HG02885 (cell line): ENCODE results near the gene DLL4.

Experiments used
- ATAC-seq: cut with Tn5 transposase; IDR thresholded peaks from one replicate; pipeline ENCODE4 v1.9.1; 2021; ENCODE audit warnings: mild to moderate bottlenecking; ENCODE audit not compliant: unreplicated experiment, poor library complexity

The DLL4 gene

DNA sequence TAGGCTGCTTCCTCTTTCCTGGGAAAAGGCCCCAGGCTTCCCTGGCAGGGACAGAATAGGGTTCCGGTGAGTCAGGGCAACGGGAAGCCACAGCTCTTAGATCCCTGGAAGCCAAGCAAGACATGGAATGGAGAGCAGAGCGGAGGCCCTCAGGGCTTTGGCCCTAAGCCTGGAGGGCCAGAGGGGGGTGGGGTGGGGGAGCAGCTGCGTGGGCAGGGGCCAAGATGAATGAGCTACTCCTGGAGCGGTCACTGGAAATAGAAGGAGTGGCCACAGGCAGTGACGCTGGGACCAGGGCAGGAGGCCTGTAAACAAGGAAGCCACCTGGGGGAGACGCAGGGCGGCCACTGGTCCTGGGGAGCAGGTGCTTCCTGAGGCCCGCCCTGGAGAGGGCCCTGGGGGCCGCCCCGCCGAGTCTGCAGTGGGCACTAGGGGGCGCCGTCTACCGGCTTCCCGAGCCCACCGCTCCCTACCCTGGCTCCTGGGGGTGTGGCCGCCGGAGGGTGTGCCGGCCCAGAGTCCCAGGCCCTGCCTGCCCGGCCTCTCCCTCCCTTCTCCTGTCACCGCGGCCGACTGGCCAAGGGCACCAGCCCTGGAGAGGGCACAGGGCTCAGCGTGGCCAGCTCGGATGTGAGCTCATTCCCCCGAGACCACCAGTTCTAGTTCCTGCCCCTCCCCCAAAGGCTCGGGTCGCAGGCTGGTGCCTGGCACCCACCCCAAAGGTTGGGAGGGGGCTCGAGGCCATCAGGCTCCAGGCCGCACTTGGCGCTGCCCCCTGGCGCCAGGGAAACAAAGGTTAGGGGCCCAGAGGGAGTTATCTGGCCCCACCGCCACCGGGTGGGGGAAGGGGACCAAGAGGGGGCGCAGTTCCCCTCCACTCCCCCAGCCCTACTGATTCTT lies 22.8 kb upstream of the DLL4 start:
- ATAC-seq: peak; percentile 73

- ATAC-seq: no peak
Measured at GRCh38 chr15:40906991-40907802, 21.9 kb upstream of the DLL4 start.

DNA sequence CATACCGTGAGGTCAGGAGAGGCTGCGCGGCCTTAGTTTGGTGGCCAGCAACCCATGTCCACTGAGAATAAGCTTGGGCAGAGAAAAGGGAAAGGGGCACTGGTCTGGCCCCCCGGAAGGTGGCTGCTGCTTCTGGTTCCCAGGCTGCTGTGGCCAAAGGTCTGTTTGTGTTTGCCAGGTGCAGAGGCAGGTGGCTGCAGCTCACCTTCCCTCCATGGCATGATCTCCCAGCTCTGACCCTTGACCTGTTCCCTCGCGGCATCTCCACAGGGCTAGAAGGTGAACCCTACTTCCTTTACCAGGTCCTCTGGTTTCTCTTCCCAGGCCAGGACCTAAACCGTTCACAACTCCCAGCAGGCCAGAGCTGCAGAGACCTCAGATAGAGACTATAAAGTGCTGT lies 21.0 kb upstream of the DLL4 start:
- ATAC-seq: no peak

DNA sequence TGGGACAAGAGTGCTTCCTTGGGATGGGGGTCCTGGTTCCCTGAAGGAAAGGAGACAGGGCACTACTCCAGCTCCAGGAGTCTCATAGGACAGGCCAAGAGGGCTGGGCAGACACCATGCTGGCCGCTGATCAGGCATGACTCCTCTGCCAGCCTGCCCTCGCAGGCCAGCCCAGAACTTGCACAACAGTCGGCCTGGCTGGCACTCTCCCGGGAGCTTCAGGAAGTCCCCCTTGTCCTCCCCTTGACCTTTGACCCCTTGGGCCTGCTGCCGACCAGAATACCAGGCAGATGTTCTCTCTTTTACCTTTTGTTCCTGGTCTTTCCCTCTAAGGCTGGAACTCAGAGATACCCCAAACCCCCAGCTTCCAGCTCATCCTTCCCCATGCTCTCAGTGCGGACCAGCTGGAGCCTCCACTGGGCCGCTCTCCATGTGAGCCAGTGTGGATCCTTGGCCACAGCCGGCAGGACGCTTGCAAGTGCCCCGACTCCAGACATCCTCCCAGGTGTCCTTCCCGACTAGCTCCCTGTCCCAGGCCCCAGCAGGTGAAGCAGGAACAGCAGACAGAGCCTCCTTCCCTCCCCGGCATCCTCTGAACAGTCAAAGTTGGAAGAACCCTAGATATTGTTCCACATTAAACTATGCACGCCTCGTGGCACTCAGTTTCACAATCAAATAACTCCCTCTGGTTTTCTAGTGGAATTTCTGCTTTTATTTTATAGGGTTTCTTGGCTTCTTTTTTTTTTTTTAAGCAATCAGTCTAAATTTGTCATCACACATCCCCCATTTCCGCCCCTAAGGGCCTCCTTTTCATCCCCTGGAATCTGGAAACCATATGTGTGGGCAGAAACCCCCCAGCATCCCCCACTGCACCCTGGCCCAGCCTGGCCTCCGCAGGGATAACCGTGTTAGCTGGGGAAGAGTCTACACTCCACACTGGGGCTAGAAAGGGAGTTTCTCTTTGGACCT lies 19.2 kb upstream of the DLL4 start:
- no peak for ATAC-seq

DNA sequence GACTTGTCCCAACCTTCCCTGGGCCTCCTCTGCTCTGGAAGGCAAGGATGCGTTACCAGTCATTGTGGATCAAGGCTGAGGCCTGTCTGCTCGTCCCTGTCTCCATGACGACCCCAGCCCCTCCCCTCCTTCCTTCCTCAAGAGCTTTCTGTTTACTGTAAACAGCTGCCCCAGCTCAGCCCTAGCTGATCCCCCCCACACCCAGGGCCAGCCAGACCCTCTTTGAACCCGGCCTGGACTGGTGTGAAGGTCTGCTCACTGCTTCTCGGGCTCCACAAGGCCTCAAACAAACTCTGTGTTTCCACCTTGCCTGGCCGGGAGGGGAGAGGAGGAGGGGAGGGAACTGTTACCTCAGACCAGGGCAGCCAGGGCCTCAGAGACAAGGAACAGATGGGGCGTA lies 18.0 kb upstream of the DLL4 start:
- ATAC-seq: no peak

DNA sequence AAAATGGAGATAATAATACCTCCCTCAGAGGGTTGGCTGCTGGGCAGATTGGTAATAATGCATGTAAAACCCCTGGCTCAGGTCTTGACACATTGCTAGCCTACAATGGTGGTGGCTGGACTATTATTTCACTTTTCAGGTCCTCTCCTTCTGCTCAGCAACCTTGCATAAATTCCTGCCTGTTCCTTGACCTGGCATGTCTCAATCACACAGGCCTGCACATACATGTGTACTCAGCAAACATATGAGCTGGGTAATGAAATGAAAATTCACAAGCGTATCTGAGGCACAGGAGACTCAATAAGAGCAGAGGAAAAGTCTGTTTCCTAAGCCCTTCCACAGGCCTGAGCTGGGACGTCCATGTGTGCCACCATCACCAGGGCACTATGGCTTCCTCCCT lies 17.4 kb upstream of the DLL4 start:
- no peak for ATAC-seq

DNA sequence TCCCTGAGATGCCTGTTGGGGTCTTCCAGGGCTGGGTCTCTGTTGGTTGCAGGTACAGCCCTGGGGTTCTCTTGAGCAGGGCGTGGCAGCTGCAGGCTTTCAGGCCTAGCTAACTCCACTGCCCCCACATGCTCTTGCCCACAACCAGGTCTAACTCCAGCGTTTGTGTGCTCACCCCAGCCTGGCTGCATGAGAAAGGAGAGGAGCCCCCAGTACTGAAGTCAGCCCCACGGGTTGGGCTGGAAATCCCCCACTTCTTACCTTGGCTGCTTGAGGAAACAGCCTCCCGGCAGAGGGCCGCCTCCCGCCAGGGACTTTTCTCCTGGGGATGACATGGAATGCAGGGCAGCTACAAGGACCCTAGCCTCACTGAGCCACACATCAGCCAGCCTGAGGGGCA lies 16.7 kb upstream of the DLL4 start:
- no peak for ATAC-seq

- ATAC-seq: no peak
Measured at GRCh38 chr15:40914013-40914412, 15.1 kb upstream of the DLL4 start.

DNA sequence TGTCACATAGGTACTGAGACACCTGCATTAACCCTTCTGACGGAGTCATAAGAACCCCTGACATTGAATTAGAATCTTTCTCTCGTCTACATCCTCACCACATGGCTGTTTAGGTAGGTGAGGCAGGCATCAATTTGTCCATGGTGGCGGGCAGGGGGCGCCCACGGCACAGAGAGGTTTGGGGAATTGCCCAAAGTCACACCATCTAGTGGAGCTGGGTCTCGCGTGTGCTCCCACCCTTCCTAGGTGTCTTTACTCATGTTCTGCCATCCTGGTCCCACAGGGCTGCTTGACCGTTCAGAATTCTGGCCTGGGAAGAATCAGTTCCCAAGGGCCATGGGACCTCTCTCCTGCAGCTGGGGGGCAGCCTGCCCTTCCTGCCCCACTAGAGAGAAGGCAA lies 14.7 kb upstream of the DLL4 start:
- no peak for ATAC-seq

DNA sequence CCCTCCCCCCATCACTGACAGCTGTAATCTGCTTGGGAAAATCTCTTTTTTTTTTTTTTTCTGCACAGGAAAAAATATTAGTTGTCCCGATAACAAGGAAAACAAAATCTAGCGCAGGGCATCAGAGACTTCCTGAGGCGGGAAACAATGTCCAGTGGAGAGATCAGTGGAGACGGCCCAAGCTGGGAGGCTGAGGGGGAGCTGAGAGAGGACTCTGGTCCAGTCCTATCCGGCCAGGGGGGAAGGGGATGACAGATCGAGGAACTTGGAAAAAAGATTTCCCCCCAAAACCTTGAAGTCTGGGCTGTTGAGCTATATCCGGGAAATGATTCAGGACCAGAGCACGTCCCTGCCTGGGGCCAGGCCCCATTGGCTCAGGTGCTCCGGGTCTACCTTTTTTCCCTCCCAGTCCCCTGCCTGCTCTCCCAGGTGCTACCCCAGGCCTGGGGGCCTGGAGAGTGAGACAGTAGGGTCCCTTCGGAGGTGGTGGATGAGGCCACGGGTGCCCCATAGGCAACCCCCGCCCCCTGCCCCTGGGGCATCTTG lies 14.0 kb upstream of the DLL4 start:
- ATAC-seq: no peak

DNA sequence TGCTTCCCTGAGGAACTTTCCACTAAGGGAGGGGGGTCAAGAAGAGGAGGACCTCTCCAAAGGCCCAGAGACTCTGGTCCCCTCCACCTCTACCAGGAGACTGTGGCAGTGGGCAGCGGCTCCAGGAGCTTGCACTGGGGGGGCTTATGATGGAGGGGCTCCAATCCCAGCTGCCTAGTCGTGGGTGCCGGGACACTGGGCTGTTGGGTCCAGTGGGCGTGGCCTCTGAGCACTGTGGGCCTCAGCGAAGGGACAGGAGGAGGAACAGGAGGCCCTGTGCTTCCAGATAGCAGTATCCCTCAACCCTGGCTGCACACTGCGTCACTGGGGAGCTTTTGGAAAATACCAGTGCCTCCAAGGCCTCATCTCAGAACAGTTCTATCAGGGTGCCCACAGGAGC lies 13.5 kb upstream of the DLL4 start:
- no peak for ATAC-seq

- ATAC-seq: no peak
Measured at GRCh38 chr15:40917585-40917984, 11.6 kb upstream of the DLL4 start.

DNA sequence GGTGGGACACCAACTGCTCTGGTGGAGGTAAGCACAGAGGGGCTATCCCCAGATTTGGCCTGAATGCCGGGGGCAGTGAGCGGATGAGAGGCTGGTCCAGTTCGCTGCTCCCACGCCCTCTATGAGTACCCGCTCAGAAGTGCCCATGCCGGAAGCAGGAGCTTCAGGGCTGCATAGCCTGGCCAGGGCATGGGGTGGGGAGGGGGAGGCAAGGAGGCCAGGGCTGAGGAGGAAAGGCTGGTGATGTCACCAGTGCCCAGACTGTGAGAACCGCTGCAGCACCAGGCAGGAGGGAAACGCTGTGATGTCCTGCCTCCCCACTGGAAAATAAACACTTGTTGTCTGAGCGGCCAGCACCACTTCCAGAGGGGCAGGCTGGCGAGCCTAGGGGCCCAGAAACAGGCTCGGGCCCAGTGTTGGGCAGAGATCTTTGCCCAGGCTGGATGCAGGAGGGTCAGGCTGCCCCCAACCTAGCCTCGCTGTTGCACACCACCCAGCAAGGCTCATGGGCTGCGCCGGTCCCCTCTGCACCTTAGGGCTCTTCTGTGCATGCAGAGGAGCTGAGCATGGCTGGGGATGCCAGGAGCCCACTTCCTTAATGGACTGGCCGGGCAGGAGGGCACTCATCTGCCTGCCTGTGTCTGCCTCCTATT lies 10.9 kb upstream of the DLL4 start:
- no peak for ATAC-seq

GRCh38 chr15:40918799-40919392 lies 10.2 kb upstream of the DLL4 start:
- no peak for ATAC-seq

GRCh38 chr15:40921949-40922607 lies 7.1 kb upstream of the DLL4 start:
- no peak for ATAC-seq

GRCh38 chr15:40922608-40923005 lies 6.5 kb upstream of the DLL4 start:
- ATAC-seq: no peak

GRCh38 chr15:40923551-40923950 lies 5.6 kb upstream of the DLL4 start:
- no peak for ATAC-seq

- no peak for ATAC-seq
Measured at GRCh38 chr15:40925495-40925862, 3.7 kb upstream of the DLL4 start.
